H9 (cell line): Measurements from ENCODE around the gene WASF3. TPM values are rescaled to one million over a fixed set of nuclear protein-coding genes. Genes with fewer than 3 reads are reported as not detected.

ENCODE experiments used
- DNase-seq: peaks from one replicate; pipeline ENCODE4 v3.0.0-alpha.2; 2017
- H2AFZ ChIP-seq: one replicate; pipeline ENCODE4 v1.6.1; 2013; ENCODE audit warnings: mild to moderate bottlenecking, low read length, control low read depth, moderate library complexity
- H2AK5ac ChIP-seq: 2 replicates; pipeline ENCODE4 v1.6.1; 2013; ENCODE audit warnings: low read length, control low read depth, mixed read lengths; ENCODE audit not compliant: insufficient read length
- H2BK120ac ChIP-seq: one replicate; pipeline ENCODE4 v1.6.1; 2013; ENCODE audit warnings: low read depth, mild to moderate bottlenecking, low read length, control low read depth, inconsistent platforms; ENCODE audit not compliant: poor library complexity, severe bottlenecking
- H2BK12ac ChIP-seq: 2 replicates; pipeline ENCODE4 v1.6.1; 2013; ENCODE audit warnings: low read length, control low read depth, mixed read lengths, low read depth; ENCODE audit not compliant: insufficient read length
- H2BK15ac ChIP-seq: 2 replicates; pipeline ENCODE4 v1.6.1; 2013; ENCODE audit warnings: low read depth, low read length, control low read depth
- H2BK20ac ChIP-seq: one replicate; pipeline ENCODE4 v1.6.1; 2013; ENCODE audit warnings: low read depth, mild to moderate bottlenecking, low read length, control low read depth, inconsistent platforms; ENCODE audit not compliant: poor library complexity, severe bottlenecking
- H2BK5ac ChIP-seq: 2 replicates; pipeline ENCODE4 v1.6.1; 2013; ENCODE audit warnings: low read length, control low read depth, mixed read lengths; ENCODE audit not compliant: insufficient read length
- H3K14ac ChIP-seq: 2 replicates; pipeline ENCODE4 v1.6.1; 2013; ENCODE audit warnings: low read length, control low read depth; ENCODE audit not compliant: insufficient read depth
- H3K18ac ChIP-seq: 2 replicates; pipeline ENCODE4 v1.6.1; 2013; ENCODE audit warnings: low read depth, mild to moderate bottlenecking, mixed read lengths, low read length, control low read depth; ENCODE audit not compliant: insufficient read length
- H3K23ac ChIP-seq: 2 replicates; pipeline ENCODE4 v1.6.1; 2013; ENCODE audit warnings: low read length, control low read depth, mixed read lengths, low read depth; ENCODE audit not compliant: insufficient read length
- H3K23me2 ChIP-seq: 2 replicates; pipeline ENCODE4 v1.6.1; 2013; ENCODE audit warnings: low read depth, mild to moderate bottlenecking, mixed read lengths, low read length, control low read depth; ENCODE audit not compliant: insufficient read length, poor library complexity, severe bottlenecking
- H3K27ac ChIP-seq: 2 replicates; pipeline ENCODE4 v1.5.1; 2013; ENCODE audit warnings: low read length, control low read depth, mixed read lengths, low read depth; ENCODE audit not compliant: insufficient read length
- H3K27me3 ChIP-seq: 2 replicates; pipeline ENCODE4 v1.6.1; 2013; ENCODE audit warnings: low read length, control low read depth, inconsistent platforms; ENCODE audit not compliant: insufficient read depth
- H3K4ac ChIP-seq: 2 replicates; pipeline ENCODE4 v1.6.1; 2013; ENCODE audit warnings: low read depth, mild to moderate bottlenecking, control low read depth, inconsistent platforms, low read length, moderate library complexity
- H3K4me1 ChIP-seq: 2 replicates; pipeline ENCODE4 v1.6.1; 2013; ENCODE audit warnings: low read length, control low read depth, inconsistent platforms; ENCODE audit not compliant: insufficient read depth
- H3K4me2 ChIP-seq: 2 replicates; pipeline ENCODE4 v1.6.1; 2013; ENCODE audit warnings: low read length, control low read depth, mixed read lengths; ENCODE audit not compliant: insufficient read length, insufficient read depth
- H3K56ac ChIP-seq: 2 replicates; pipeline ENCODE4 v1.6.1; 2013; ENCODE audit warnings: low read depth, mild to moderate bottlenecking, mixed read lengths, low read length, control low read depth; ENCODE audit not compliant: insufficient read length
- H3K79me1 ChIP-seq: 2 replicates; pipeline ENCODE4 v1.6.1; 2013; ENCODE audit warnings: low read depth, mild to moderate bottlenecking, moderate library complexity, low read length, control low read depth, inconsistent platforms; ENCODE audit not compliant: insufficient read depth, poor library complexity, severe bottlenecking
- H3K79me2 ChIP-seq: 2 replicates; pipeline ENCODE4 v1.6.1; 2013; ENCODE audit warnings: low read length, control low read depth, inconsistent platforms; ENCODE audit not compliant: insufficient read depth
- H3K9ac ChIP-seq: 2 replicates; pipeline ENCODE4 v1.6.1; 2013; ENCODE audit warnings: low read length, control low read depth, mixed read lengths; ENCODE audit not compliant: insufficient read length; ENCODE audit errors: extremely low read depth
- H3K9me3 ChIP-seq: one replicate; pipeline ENCODE4 v1.6.1; 2013; ENCODE audit warnings: low read depth, low read length, inconsistent platforms; ENCODE audit not compliant: control insufficient read depth
- H3T11ph ChIP-seq: one replicate; pipeline ENCODE4 v1.6.1; 2013; ENCODE audit warnings: mild to moderate bottlenecking, low read length, control low read depth, inconsistent platforms
- H4K20me1 ChIP-seq: one replicate; pipeline ENCODE4 v1.6.1; 2013; ENCODE audit not compliant: control insufficient read depth, insufficient read length, insufficient read depth
- H4K5ac ChIP-seq: 2 replicates; pipeline ENCODE4 v1.6.1; 2013; ENCODE audit warnings: low read depth, mild to moderate bottlenecking, mixed read lengths, low read length, control low read depth; ENCODE audit not compliant: insufficient read length
- H4K8ac ChIP-seq: replicated peaks from 2 replicates; pipeline ENCODE4 v1.6.1; 2013; ENCODE audit warnings: low read length, control low read depth, mixed read lengths, low read depth; ENCODE audit not compliant: insufficient read length
- H4K91ac ChIP-seq: 2 replicates; pipeline ENCODE4 v1.6.1; 2013; ENCODE audit warnings: low read depth, mild to moderate bottlenecking, moderate library complexity, mixed read lengths, low read length, control low read depth; ENCODE audit not compliant: insufficient read length
- H3K27ac Mint-ChIP-seq, 3 experiments: 2 replicates in 2 of 3; 3 replicates in 1 of 3; pipeline ENCODE4 v1.8.0; 2020 to 2021; ENCODE audit warnings: mixed read lengths in 3 of 3, mild to moderate bottlenecking in 1 of 3, moderate library complexity in 1 of 3
- H3K27me3 Mint-ChIP-seq: 2 replicates; pipeline ENCODE4 v1.8.0; 2021; ENCODE audit warnings: low read depth, mild to moderate bottlenecking, moderate library complexity, mixed read lengths
- H3K36me3 Mint-ChIP-seq, 3 experiments: 2 replicates in 2 of 3; 3 replicates in 1 of 3; pipeline ENCODE4 v1.8.0; 2020 to 2021; ENCODE audit warnings: low read depth in 3 of 3, mixed read lengths in 3 of 3; ENCODE audit not compliant: insufficient read depth in 1 of 3
- H3K4me1 Mint-ChIP-seq, 2 experiments: 2 replicates each; pipeline ENCODE4 v1.8.0; 2020; ENCODE audit warnings: mixed read lengths in 2 of 2
- H3K4me3 Mint-ChIP-seq, 2 experiments: 2 replicates in 1 of 2; 3 replicates in 1 of 2; pipeline ENCODE4 v1.8.0; 2020 to 2021; ENCODE audit warnings: mild to moderate bottlenecking in 2 of 2, mixed read lengths in 2 of 2, moderate library complexity in 1 of 2
- H3K9me3 Mint-ChIP-seq, 2 experiments: 2 replicates in 1 of 2; 3 replicates in 1 of 2; pipeline ENCODE4 v1.8.0; 2020; ENCODE audit warnings: mild to moderate bottlenecking in 2 of 2, mixed read lengths in 2 of 2, moderate library complexity in 1 of 2
- WGBS: extraction: QIAGEN DNeasy Blood & Tissue Kit; methylation state at CpG from one replicate; pipeline ENCODE4 v1.1.7; 2013; ENCODE audit warnings: missing lambda C conversion rate, low lambda C conversion rate, mixed read lengths; ENCODE audit not compliant: insufficient read length; ENCODE audit errors: extremely low coverage; 5-methylcytosine and 5-hydroxymethylcytosine counted together
- total RNA-seq: library from RNA; stranded (reverse); gene quantifications from 2 replicates; pipeline ENCODE4 v1.2.1, GENCODE V29; 2021
- TF ChIP-seq, protein P1 (sequence below): fragments of 200-600 bp; sonication (generic); conservative IDR thresholded peaks from 3 replicates; pipeline ENCODE4 v1.8.0; 2021; ENCODE audit warnings: antibody characterized with exemption, mild to moderate bottlenecking

The WASF3 gene
- total RNA-seq, 1 experiment from 2014 or later: 22.2 TPM

DNA sequence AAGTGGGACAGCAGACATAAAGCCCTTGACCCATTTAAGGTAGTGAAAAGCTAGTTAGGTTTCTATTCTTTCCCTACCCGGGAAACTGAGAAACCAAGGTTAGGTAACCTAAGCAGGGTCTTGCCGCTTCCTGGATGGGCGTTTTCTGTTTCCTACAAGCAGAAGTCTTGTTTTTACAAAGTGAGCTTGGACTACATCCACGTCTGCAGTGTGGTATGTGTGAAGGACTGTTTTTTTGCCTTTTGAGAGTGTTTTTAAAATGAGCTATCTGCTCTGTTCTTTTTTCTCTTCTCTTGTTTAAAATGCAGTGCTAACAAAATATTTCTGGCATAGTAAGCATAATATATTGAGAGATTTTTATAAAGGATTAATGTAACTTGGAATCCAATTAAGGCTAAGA, 153.7 kb downstream of the WASF3 start:
- H3K23me2 ChIP-seq: no peaks in the 10 kb centered on the region
- no peaks in the 10 kb centered on the region for H3K4me1 ChIP-seq
- H3K14ac ChIP-seq: no peak overlapping the region
- H3K27ac Mint-ChIP-seq: peak overlapping the region in 1 of 3 experiments; percentile 37; a peak in 1 of 7 replicates
- H2BK120ac ChIP-seq: no peak overlapping the region
- no peak overlapping the region for H2BK15ac ChIP-seq
- peaks cover 20 to 24% of the 10 kb centered on the region in 2 experiments for H3K4me1 Mint-ChIP-seq
- no peak overlapping the region for H2AFZ ChIP-seq
- H3K9ac ChIP-seq: no peak overlapping the region
- no peaks in the 10 kb centered on the region for H3K79me2 ChIP-seq
- peaks cover 14 to 16% of the 10 kb centered on the region in 2 experiments for H3K9me3 Mint-ChIP-seq
- H3K4me2 ChIP-seq: no peak overlapping the region
- no peak overlapping the region for H3K27ac ChIP-seq
- H2AK5ac ChIP-seq: no peak overlapping the region
- no peak overlapping the region for H3T11ph ChIP-seq
- no peak overlapping the region for H3K56ac ChIP-seq
- no peak overlapping the region for H4K8ac ChIP-seq
- no peak overlapping the region for H4K5ac ChIP-seq
- no peaks in the 10 kb centered on the region for H3K79me1 ChIP-seq
- no peak overlapping the region for H2BK5ac ChIP-seq
- no peak overlapping the region for H3K4ac ChIP-seq
- no peak overlapping the region for H3K4me3 Mint-ChIP-seq
- no peak overlapping the region for H2BK12ac ChIP-seq
- H3K23ac ChIP-seq: no peak overlapping the region
- WGBS: no CpG with 5 or more reads among the region's 4 CpGs
- peaks cover 5 to 11% (median 5%) of the 10 kb centered on the region in 3 experiments; a peak in 6 of 7 replicates for H3K36me3 Mint-ChIP-seq
- H4K20me1 ChIP-seq: peaks cover 4% of the 10 kb centered on the region
- no peak overlapping the region for H4K91ac ChIP-seq
- H3K9me3 ChIP-seq: no peaks in the 10 kb centered on the region
- TF ChIP-seq, protein P1, sequence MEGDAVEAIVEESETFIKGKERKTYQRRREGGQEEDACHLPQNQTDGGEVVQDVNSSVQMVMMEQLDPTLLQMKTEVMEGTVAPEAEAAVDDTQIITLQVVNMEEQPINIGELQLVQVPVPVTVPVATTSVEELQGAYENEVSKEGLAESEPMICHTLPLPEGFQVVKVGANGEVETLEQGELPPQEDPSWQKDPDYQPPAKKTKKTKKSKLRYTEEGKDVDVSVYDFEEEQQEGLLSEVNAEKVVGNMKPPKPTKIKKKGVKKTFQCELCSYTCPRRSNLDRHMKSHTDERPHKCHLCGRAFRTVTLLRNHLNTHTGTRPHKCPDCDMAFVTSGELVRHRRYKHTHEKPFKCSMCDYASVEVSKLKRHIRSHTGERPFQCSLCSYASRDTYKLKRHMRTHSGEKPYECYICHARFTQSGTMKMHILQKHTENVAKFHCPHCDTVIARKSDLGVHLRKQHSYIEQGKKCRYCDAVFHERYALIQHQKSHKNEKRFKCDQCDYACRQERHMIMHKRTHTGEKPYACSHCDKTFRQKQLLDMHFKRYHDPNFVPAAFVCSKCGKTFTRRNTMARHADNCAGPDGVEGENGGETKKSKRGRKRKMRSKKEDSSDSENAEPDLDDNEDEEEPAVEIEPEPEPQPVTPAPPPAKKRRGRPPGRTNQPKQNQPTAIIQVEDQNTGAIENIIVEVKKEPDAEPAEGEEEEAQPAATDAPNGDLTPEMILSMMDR: no peak
- DNase-seq: no peak
- no peak overlapping the region for H3K18ac ChIP-seq
- H2BK20ac ChIP-seq: no peak overlapping the region
- no peaks in the 10 kb centered on the region for H3K27me3 ChIP-seq
- H3K27me3 Mint-ChIP-seq: peaks cover 9% of the 10 kb centered on the region
